Adrenal gland (tissue), 5 donors: ENCODE measurements around the gene PDC.

Experiments
- POLR2A ChIP-seq, 2 donors: fragments of 450-650 bp; IDR thresholded peaks; one replicate each; pipeline ENCODE4 v1.6.1; 2017; ENCODE audit warnings: antibody characterized with exemption in 2 of 2, mild to moderate bottlenecking in 2 of 2, moderate library complexity in 1 of 2
- TF ChIP-seq, protein P1 (sequence below), 6 experiments: fragments of 450-650 bp in 4 of 6; fragments of 200-600 bp in 2 of 6; sonication (generic) in 1 of 6; IDR thresholded peaks; 1 replicate in 5 of 6; 2 replicates in 1 of 6; pipeline versions ENCODE4 v1.5.1 to v1.8.0; 2016 to 2021; ENCODE audit warnings: antibody characterized with exemption in 6 of 6, mild to moderate bottlenecking in 2 of 6, moderate library complexity in 1 of 6
- donor health status: DM: no; HTN: no; CAD: no.

DNA sequence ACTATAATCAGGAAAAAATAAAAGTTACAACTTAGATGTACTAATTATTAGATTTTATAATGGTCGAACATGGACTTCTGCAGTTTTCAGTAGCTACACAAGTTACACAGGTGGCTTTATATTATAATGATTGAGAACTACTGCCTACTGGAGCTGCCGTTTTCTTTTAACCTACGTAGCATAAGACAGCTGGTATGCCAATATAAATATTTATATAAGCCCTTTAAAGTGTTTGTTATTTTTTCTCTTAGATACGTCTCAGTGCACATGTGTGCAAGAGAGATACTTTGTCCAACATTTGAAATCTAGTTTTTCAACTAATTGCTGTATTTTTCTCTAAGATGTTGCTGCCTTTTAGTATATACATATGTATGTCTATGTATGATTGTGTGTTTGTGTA is 42.4 kb downstream of the PDC start:
- TF ChIP-seq, protein P1, sequence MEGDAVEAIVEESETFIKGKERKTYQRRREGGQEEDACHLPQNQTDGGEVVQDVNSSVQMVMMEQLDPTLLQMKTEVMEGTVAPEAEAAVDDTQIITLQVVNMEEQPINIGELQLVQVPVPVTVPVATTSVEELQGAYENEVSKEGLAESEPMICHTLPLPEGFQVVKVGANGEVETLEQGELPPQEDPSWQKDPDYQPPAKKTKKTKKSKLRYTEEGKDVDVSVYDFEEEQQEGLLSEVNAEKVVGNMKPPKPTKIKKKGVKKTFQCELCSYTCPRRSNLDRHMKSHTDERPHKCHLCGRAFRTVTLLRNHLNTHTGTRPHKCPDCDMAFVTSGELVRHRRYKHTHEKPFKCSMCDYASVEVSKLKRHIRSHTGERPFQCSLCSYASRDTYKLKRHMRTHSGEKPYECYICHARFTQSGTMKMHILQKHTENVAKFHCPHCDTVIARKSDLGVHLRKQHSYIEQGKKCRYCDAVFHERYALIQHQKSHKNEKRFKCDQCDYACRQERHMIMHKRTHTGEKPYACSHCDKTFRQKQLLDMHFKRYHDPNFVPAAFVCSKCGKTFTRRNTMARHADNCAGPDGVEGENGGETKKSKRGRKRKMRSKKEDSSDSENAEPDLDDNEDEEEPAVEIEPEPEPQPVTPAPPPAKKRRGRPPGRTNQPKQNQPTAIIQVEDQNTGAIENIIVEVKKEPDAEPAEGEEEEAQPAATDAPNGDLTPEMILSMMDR (IDR thresholded peaks at IDR 0.05), result no peak
- TF ChIP-seq POLR2A (IDR thresholded peaks at IDR 0.05), result no peak
